SK-N-SH (cell line): Measurements from ENCODE around the gene DDI2. TPM values are rescaled to one million over a fixed set of nuclear protein-coding genes. Genes with fewer than 3 reads are reported as not detected.

Source experiments
- CTCF ChIA-PET: fragments of 300-600, 350-600 bp; formaldehyde crosslinking; extraction: SDS; loops from one replicate; lab custom pipeline; 2021; lab: Yijun Ruan, JAX
- POLR2A ChIA-PET: fragments of 350-600 bp; sonication (Branson Sonifier 250); formaldehyde crosslinking; extraction: SDS; loops from one replicate; lab custom pipeline; 2020; ENCODE audit warnings: antibody characterized with exemption, inconsistent platforms; lab: Yijun Ruan, JAX
- DNase-seq: peaks from one replicate; pipeline ENCODE4 v3.0.0; 2012
- H2AFZ ChIP-seq: fragments of 200-600 bp; sonication (generic); 2 replicates; pipeline ENCODE4 v1.8.1; 2016; ENCODE audit warnings: antibody characterized with exemption, mild to moderate bottlenecking, low read depth
- H3F3A ChIP-seq: fragments of 200-600 bp; sonication (generic); replicated peaks from 2 replicates; pipeline ENCODE3; 2016; ENCODE audit warnings: antibody characterized with exemption, mild to moderate bottlenecking; ENCODE audit not compliant: insufficient read depth
- H3K27ac ChIP-seq, 2 experiments: fragments of 200-500 bp in 1 of 2; fragments of 200-600 bp in 1 of 2; sonication (Bioruptor generic) in 1 of 2; sonication (generic), shearing (Covaris generic) in 1 of 2; 2 replicates each; pipeline versions ENCODE4 v1.5.1 to v1.6.1; 2014 to 2016; ENCODE audit warnings: low read depth in 2 of 2, inconsistent platforms in 1 of 2, low read length in 1 of 2, mild to moderate bottlenecking in 1 of 2, mixed read lengths in 1 of 2
- H3K27me3 ChIP-seq: fragments of 200-600 bp; sonication (generic), shearing (Covaris generic); 2 replicates; pipeline ENCODE4 v1.6.1; 2016; ENCODE audit warnings: mixed run types; ENCODE audit not compliant: insufficient read depth
- H3K36me3 ChIP-seq, 2 experiments: fragments of 200-500 bp in 1 of 2; fragments of 200-600 bp in 1 of 2; sonication (Bioruptor generic) in 1 of 2; sonication (generic) in 1 of 2; replicated peaks in 1 of 2; 2 replicates each; pipeline versions ENCODE3 to v1.5.1; 2014 to 2016; ENCODE audit warnings: low read length in 1 of 2, mild to moderate bottlenecking in 1 of 2; ENCODE audit not compliant: insufficient read depth in 2 of 2, control insufficient read depth in 1 of 2
- H3K4me1 ChIP-seq, 2 experiments: fragments of 200-500 bp in 1 of 2; fragments of 200-600 bp in 1 of 2; sonication (Bioruptor generic) in 1 of 2; sonication (generic), shearing (Covaris generic) in 1 of 2; 2 replicates each; pipeline versions ENCODE4 v1.5.1 to v1.6.1; 2014 to 2016; ENCODE audit warnings: low read depth in 1 of 2, low read length in 1 of 2, mixed run types in 1 of 2; ENCODE audit not compliant: insufficient read depth in 2 of 2, control insufficient read depth in 1 of 2
- H3K4me2 ChIP-seq: fragments of 200-600 bp; sonication (generic), shearing (Covaris generic); 2 replicates; pipeline ENCODE4 v1.6.1; 2017; ENCODE audit warnings: mixed run types
- H3K4me3 ChIP-seq, 2 experiments: fragments of 200-500 bp in 1 of 2; fragments of 200-600 bp in 1 of 2; sonication (Bioruptor generic) in 1 of 2; sonication (generic), shearing (Covaris generic) in 1 of 2; 2 replicates each; pipeline versions ENCODE4 v1.5.1 to v1.8.1; 2014 to 2016; ENCODE audit warnings: low read depth in 2 of 2, inconsistent platforms in 1 of 2, low read length in 1 of 2, mild to moderate bottlenecking in 1 of 2, mixed read lengths in 1 of 2, moderate library complexity in 1 of 2
- H3K79me2 ChIP-seq: fragments of 200-600 bp; sonication (generic); 2 replicates; pipeline ENCODE4 v1.8.1; 2017; ENCODE audit warnings: mild to moderate bottlenecking; ENCODE audit not compliant: insufficient read depth
- H3K9ac ChIP-seq: fragments of 200-600 bp; sonication (generic); 2 replicates; pipeline ENCODE4 v1.6.1; 2017; ENCODE audit warnings: mixed run types
- H3K9me2 ChIP-seq: fragments of 200-600 bp; sonication (generic); 2 replicates; pipeline ENCODE4 v1.6.1; 2017; ENCODE audit warnings: mixed run types
- H3K9me3 ChIP-seq: fragments of 200-600 bp; sonication (generic); 2 replicates; pipeline ENCODE4 v1.6.1; 2017; ENCODE audit warnings: mixed run types, mild to moderate bottlenecking, moderate library complexity
- H4K20me1 ChIP-seq: fragments of 200-600 bp; sonication (generic); 2 replicates; pipeline ENCODE4 v1.6.1; 2017; ENCODE audit warnings: mild to moderate bottlenecking, mixed run types; ENCODE audit not compliant: insufficient read depth
- CTCF ChIP-seq: fragments of 200-600 bp; sonication (generic); IDR thresholded peaks from 2 replicates; pipeline ENCODE4 v1.6.1; 2017; ENCODE audit warnings: antibody characterized with exemption, mild to moderate bottlenecking, moderate library complexity
- EP300 ChIP-seq, 2 experiments: IDR thresholded peaks; 2 replicates each; pipeline versions ENCODE4 v1.4.0 to v1.6.1; 2012; ENCODE audit warnings: borderline replicate concordance in 1 of 2, low read depth in 1 of 2, low read length in 1 of 2
- JUND ChIP-seq: IDR thresholded peaks from 2 replicates; pipeline ENCODE4 v1.4.0; 2012
- MEF2A ChIP-seq: IDR thresholded peaks from 2 replicates; pipeline ENCODE4 v1.4.0; 2012; ENCODE audit warnings: low read depth, borderline replicate concordance
- NRF1 ChIP-seq: IDR thresholded peaks from 2 replicates; pipeline ENCODE4 v1.6.1; 2012; ENCODE audit warnings: low read depth, mild to moderate bottlenecking, low read length
- SIN3A ChIP-seq: IDR thresholded peaks from 2 replicates; pipeline ENCODE4 v1.6.1; 2012; ENCODE audit warnings: low read depth, mild to moderate bottlenecking, low read length, moderate library complexity, borderline replicate concordance
- SMC3 ChIP-seq: IDR thresholded peaks from 2 replicates; pipeline ENCODE4 v1.6.1; 2012; ENCODE audit warnings: low read depth, low read length, improper control_type of control experiment
- TCF12 ChIP-seq: IDR thresholded peaks from 2 replicates; pipeline ENCODE4 v1.4.0; 2012
- USF2 ChIP-seq: fragments of 150-350 bp; IDR thresholded peaks from 2 replicates; pipeline ENCODE4 v1.6.1; 2017; ENCODE audit warnings: antibody characterized with exemption, low read length, low read depth, borderline replicate concordance
- WGBS: methylation state at CpG from one replicate; pipeline ENCODE4 v1.1.6; 2017; ENCODE audit warnings: low lambda C conversion rate; 5-methylcytosine and 5-hydroxymethylcytosine counted together
- polyA plus RNA-seq, 3 experiments: library from polyadenylated mRNA; depleted of rRNA; stranded (reverse); fragments of >200 nt; gene quantifications; 2 replicates each; pipeline ENCODE4 v1.2.3, GENCODE V29; 2012
- TF ChIP-seq, protein P1 (sequence below): IDR thresholded peaks from 2 replicates; pipeline ENCODE4 v1.6.1; 2012; ENCODE audit warnings: mild to moderate bottlenecking, low read depth, low read length, moderate library complexity

DDI2 gene
- polyA plus RNA-seq, 1 of the 3 experiments (the other 2 are of a cell fraction) = 2.8 TPM

DNA sequence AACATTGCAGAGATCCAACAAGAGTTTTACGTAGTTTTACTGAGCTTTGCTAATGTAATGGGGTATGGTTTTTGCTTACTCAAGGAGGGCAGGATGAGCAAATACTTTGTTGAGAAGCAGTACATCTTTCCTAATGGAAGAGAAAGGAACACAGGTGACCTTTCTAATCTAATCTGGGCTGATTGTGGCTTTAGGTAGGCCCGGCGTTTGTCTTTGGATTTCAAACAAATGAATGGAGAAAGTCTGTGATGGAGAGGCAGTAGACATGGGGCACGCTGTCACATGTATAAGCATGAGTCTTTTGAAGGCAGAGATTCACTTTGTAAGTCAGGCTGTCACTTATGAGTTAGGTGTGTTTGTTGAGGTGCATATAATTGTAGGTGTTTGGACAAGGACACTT is 68.6 kb downstream of the DDI2 start:
- POLR2A ChIA-PET = no interaction called here
- DNase-seq = no peak
- H3K4me3 ChIP-seq = peak overlapping the region; percentile 74 to 84; a peak in 2 of 4 replicates

GRCh38 chr1:15687446-15687845 is 70.2 kb downstream of the DDI2 start:
- 90% methylated on average over 2 of the region's 2 CpGs for WGBS
- H4K20me1 ChIP-seq = peaks cover 8% of the 10 kb centered on the region
- H3K4me2 ChIP-seq = no peak overlapping the region

More for the DNA sequence above, 68.6 kb downstream of the DDI2 start:
- no peaks in the 10 kb centered on the region for H3K36me3 ChIP-seq
- H2AFZ ChIP-seq = no peak overlapping the region
- H3K79me2 ChIP-seq = peaks cover 64% of the 10 kb centered on the region
- H3K9me2 ChIP-seq = no peaks in the 10 kb centered on the region
- CTCF ChIA-PET = interaction anchor here (1.3 kb wide), 1 partner anchor 15 kb away, joined by 4 read pairs; no protein-coding TSS in a partner anchor
- no peak overlapping the region; a peak in 1 of 4 replicates for H3K27ac ChIP-seq
- TF ChIP-seq EP300 (IDR thresholded peaks at IDR 0.05; ENCODE audit: borderline replicate concordance in 1 of 2, low read depth in 1 of 2, low read length in 1 of 2) = no peak
- TF ChIP-seq CTCF = no peak
- TF ChIP-seq, all 33 proteins: peak for 0
- Histone ChIP-seq H3K9me3 (no peaks in the 10 kb centered on the region), H3K4me2 (peak overlapping the region; percentile 96), H3K9ac (peak overlapping the region; percentile 93; the same call in 1 of the 2 replicates), H3K27me3 (no peaks in the 10 kb centered on the region), H3K4me1 (peaks cover 0 to 8% of the 10 kb centered on the region in 2 experiments; a peak in 2 of 4 replicates), H4K20me1 (peaks cover 8% of the 10 kb centered on the region), H3F3A (peaks cover 8% of the 10 kb centered on the region)
- WGBS = 89% methylated on average over 4 of the region's 4 CpGs

More at GRCh38 chr1:15687446-15687845, 70.2 kb downstream of the DDI2 start:
- H3K4me3 ChIP-seq = no peak overlapping the region
- H3K9ac ChIP-seq = no peak overlapping the region
- no peaks in the 10 kb centered on the region for H3K27me3 ChIP-seq
- peaks cover 80% of the 10 kb centered on the region for H3K79me2 ChIP-seq
- POLR2A ChIA-PET = no interaction called here
- H3K9me3 ChIP-seq = no peaks in the 10 kb centered on the region
- H3F3A ChIP-seq = peaks cover 4% of the 10 kb centered on the region
- CTCF ChIA-PET = no interaction called here
- H3K27ac ChIP-seq = no peak overlapping the region
- DNase-seq = no peak
- H3K9me2 ChIP-seq = no peaks in the 10 kb centered on the region
- peaks cover 0 to 8% of the 10 kb centered on the region in 2 experiments; a peak in 2 of 4 replicates for H3K4me1 ChIP-seq
- TF ChIP-seq, protein P1, sequence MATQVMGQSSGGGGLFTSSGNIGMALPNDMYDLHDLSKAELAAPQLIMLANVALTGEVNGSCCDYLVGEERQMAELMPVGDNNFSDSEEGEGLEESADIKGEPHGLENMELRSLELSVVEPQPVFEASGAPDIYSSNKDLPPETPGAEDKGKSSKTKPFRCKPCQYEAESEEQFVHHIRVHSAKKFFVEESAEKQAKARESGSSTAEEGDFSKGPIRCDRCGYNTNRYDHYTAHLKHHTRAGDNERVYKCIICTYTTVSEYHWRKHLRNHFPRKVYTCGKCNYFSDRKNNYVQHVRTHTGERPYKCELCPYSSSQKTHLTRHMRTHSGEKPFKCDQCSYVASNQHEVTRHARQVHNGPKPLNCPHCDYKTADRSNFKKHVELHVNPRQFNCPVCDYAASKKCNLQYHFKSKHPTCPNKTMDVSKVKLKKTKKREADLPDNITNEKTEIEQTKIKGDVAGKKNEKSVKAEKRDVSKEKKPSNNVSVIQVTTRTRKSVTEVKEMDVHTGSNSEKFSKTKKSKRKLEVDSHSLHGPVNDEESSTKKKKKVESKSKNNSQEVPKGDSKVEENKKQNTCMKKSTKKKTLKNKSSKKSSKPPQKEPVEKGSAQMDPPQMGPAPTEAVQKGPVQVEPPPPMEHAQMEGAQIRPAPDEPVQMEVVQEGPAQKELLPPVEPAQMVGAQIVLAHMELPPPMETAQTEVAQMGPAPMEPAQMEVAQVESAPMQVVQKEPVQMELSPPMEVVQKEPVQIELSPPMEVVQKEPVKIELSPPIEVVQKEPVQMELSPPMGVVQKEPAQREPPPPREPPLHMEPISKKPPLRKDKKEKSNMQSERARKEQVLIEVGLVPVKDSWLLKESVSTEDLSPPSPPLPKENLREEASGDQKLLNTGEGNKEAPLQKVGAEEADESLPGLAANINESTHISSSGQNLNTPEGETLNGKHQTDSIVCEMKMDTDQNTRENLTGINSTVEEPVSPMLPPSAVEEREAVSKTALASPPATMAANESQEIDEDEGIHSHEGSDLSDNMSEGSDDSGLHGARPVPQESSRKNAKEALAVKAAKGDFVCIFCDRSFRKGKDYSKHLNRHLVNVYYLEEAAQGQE = no peak
- TF ChIP-seq USF2 (no peak), EP300 (IDR thresholded peaks at IDR 0.05; ENCODE audit: borderline replicate concordance in 1 of 2, low read depth in 1 of 2, low read length in 1 of 2) (no peak), TCF12 (no peak), JUND (no peak), SMC3 (no peak), MEF2A (no peak), CTCF (no peak), SIN3A (no peak), NRF1 (no peak)
- no peak overlapping the region for H2AFZ ChIP-seq
- H3K36me3 ChIP-seq = no peaks in the 10 kb centered on the region
